ENCODE results near the gene JUNB. TPM values are rescaled to one million over a fixed set of nuclear protein-coding genes. Genes with fewer than 3 reads are reported as not detected.
"Not testable (repeated sequence)": the region's sequence is repeated elsewhere in the genome, so short reads cannot be mapped to it uniquely, and the experiment has no call there.

The JUNB gene
- total RNA-seq, 1 experiment from 2014 or later = 49.7 TPM

GRCh38 chr19:12796146-12797071, 5.1 kb downstream of the JUNB start:
- peaks cover 9% of the 10 kb centered on the region for H3K4me1 ChIP-seq (ENCODE audit: control insufficient read depth, insufficient read depth, low read length)
- H3K27me3 ChIP-seq (ENCODE audit: control insufficient read depth, insufficient read depth, low read length) = no peaks in the 10 kb centered on the region
- intact Hi-C loops (cut with micrococcal nuclease; ENCODE audit: unreplicated experiment) = loop anchor here (5.0 kb wide), 1 partner anchor 34 kb away; no protein-coding TSS in a partner anchor
- TF ChIP-seq CTCF (IDR thresholded peaks at IDR 0.05) (peak; percentile 85), POLR2AphosphoS5 (IDR thresholded peaks at IDR 0.05; ENCODE audit: low read depth, low read length) (no peak), SIN3A (IDR thresholded peaks at IDR 0.05; ENCODE audit: borderline replicate concordance, insufficient read depth, low read depth, low read length) (no peak), TCF7L2 (IDR thresholded peaks at IDR 0.05; ENCODE audit: low read depth, low read length) (no peak), REST (IDR thresholded peaks at IDR 0.05; ENCODE audit: insufficient read depth in 1 of 2, low read depth in 2 of 2, low read length in 1 of 2) (no peak)
- ChIA-PET CTCF (interaction anchor here (0.6 to 2.9 kb wide), 9 partner anchors 19 to 80 kb away, joined by 3 to 37 read pairs (median 6); no protein-coding TSS in a partner anchor), POLR2A (interaction anchor here (1.5 kb wide), 1 partner anchor 31 kb away, joined by 17 read pairs; no protein-coding TSS in a partner anchor)
- in situ Hi-C loops (cut with HindIII; ENCODE audit: low pct_unique_long_range_greater_than_20kb, low sequenced_read_pairs) = no loop called here
- H3K4me3 ChIP-seq (ENCODE audit: low read depth in 2 of 2, low read length in 2 of 2) = peak overlapping the region in 1 of 2 experiments; percentile 23; a peak in 2 of 4 replicates
- no peaks in the 10 kb centered on the region for H3K9me3 ChIP-seq (ENCODE audit: control insufficient read depth, insufficient read depth, low read depth, low read length)
- H3K27ac ChIP-seq (ENCODE audit: low read length) = peak overlapping the region; percentile 82
- peaks cover 5% of the 10 kb centered on the region for H3K36me3 ChIP-seq (ENCODE audit: control insufficient read depth, insufficient read depth, low read length)
- no TSS peak for BruUV-seq (replicated peaks)
- peak; percentile 47 for ATAC-seq
- no peak for DNase-seq (ENCODE audit: low read depth, low spot score)

- in situ Hi-C loops (cut with HindIII; ENCODE audit: low pct_unique_long_range_greater_than_20kb, low sequenced_read_pairs) (no loop called here), intact Hi-C loops (cut with micrococcal nuclease; ENCODE audit: unreplicated experiment) (loop anchor here (5.0 kb wide), 1 partner anchor 35 kb away; no protein-coding TSS in a partner anchor)
- Histone ChIP-seq H3K27ac (ENCODE audit: low read length) (no peak overlapping the region), H3K36me3 (ENCODE audit: control insufficient read depth, insufficient read depth, low read length) (peaks cover 6% of the 10 kb centered on the region), H3K27me3 (ENCODE audit: control insufficient read depth, insufficient read depth, low read length) (no peaks in the 10 kb centered on the region), H3K4me3 (ENCODE audit: low read depth in 2 of 2, low read length in 2 of 2) (no peak overlapping the region), H3K9me3 (ENCODE audit: control insufficient read depth, insufficient read depth, low read depth, low read length) (no peaks in the 10 kb centered on the region), H3K4me1 (ENCODE audit: control insufficient read depth, insufficient read depth, low read length) (peaks cover 9% of the 10 kb centered on the region)
- TF ChIP-seq SIN3A (IDR thresholded peaks at IDR 0.05; ENCODE audit: borderline replicate concordance, insufficient read depth, low read depth, low read length) (no peak), TCF7L2 (IDR thresholded peaks at IDR 0.05; ENCODE audit: low read depth, low read length) (no peak)
- no TSS peak for BruUV-seq (replicated peaks)
- ATAC-seq (no peak), DNase-seq (ENCODE audit: low read depth, low spot score) (no peak)
- POLR2A ChIA-PET = no interaction called here
- CTCF ChIA-PET = interaction anchor here (2.9 kb wide), 1 partner anchor 31 kb away, joined by 37 read pairs; no protein-coding TSS in a partner anchor
Measured at GRCh38 chr19:12797141-12797587, 5.9 kb downstream of the JUNB start.

- ATAC-seq = not testable (repeated sequence)
Measured at GRCh38 chr19:12797607-12798006, 6.3 kb downstream of the JUNB start.

More at GRCh38 chr19:12797607-12798006, 6.3 kb downstream of the JUNB start:
- H3K36me3 ChIP-seq (ENCODE audit: control insufficient read depth, insufficient read depth, low read length); in situ Hi-C loops (cut with HindIII; ENCODE audit: low pct_unique_long_range_greater_than_20kb, low sequenced_read_pairs); POLR2A ChIA-PET; H3K9me3 ChIP-seq (ENCODE audit: control insufficient read depth, insufficient read depth, low read depth, low read length); H3K4me3 ChIP-seq (ENCODE audit: low read depth in 2 of 2, low read length in 2 of 2); BruUV-seq (replicated peaks); H3K27ac ChIP-seq (ENCODE audit: low read length); CTCF ChIA-PET; H3K27me3 ChIP-seq (ENCODE audit: control insufficient read depth, insufficient read depth, low read length); DNase-seq (ENCODE audit: low read depth, low spot score): not testable (repeated sequence)
- peaks cover 11% of the 10 kb centered on the region for H3K4me1 ChIP-seq (ENCODE audit: control insufficient read depth, insufficient read depth, low read length)
- intact Hi-C loops (cut with micrococcal nuclease; ENCODE audit: unreplicated experiment) = loop anchor here (5.0 kb wide), 1 partner anchor 35 kb away; no protein-coding TSS in a partner anchor
